Hepatocyte (in vitro differentiated cells): ENCODE measurements around the gene SCAMP2. TPM values are rescaled to one million over a fixed set of nuclear protein-coding genes. Genes with fewer than 3 reads are reported as not detected.

ENCODE experiments used
- DNase-seq: peaks from one replicate; pipeline ENCODE4 v3.0.0-alpha.2; 2016; ENCODE audit warnings: low spot score
- H2AFZ ChIP-seq: fragments of 200-600 bp; sonication (generic); 2 replicates; pipeline ENCODE4 v1.6.0; 2016; ENCODE audit warnings: antibody characterized with exemption, mild to moderate bottlenecking
- H3K27ac ChIP-seq: fragments of 200-600 bp; sonication (generic); 2 replicates; pipeline ENCODE4 v1.5.1; 2016; ENCODE audit warnings: mild to moderate bottlenecking
- H3K27me3 ChIP-seq: fragments of 200-600 bp; sonication (generic); 2 replicates; pipeline ENCODE4 v1.6.1; 2016
- H3K36me3 ChIP-seq: fragments of 200-600 bp; sonication (generic); replicated peaks from 2 replicates; pipeline ENCODE4 v1.5.1; 2016; ENCODE audit warnings: low read depth; ENCODE audit not compliant: insufficient read depth
- H3K4me1 ChIP-seq: fragments of 200-600 bp; sonication (generic); 2 replicates; pipeline ENCODE4 v1.5.1; 2016; ENCODE audit warnings: mild to moderate bottlenecking, moderate library complexity; ENCODE audit not compliant: insufficient read depth
- H3K4me2 ChIP-seq: fragments of 200-600 bp; sonication (generic); 2 replicates; pipeline ENCODE4 v1.6.0; 2016
- H3K4me3 ChIP-seq: fragments of 200-600 bp; sonication (generic); 2 replicates; pipeline ENCODE4 v1.5.1; 2016; ENCODE audit warnings: mild to moderate bottlenecking
- H3K79me2 ChIP-seq: fragments of 200-600 bp; sonication (generic); 2 replicates; pipeline ENCODE4 v1.6.0; 2017; ENCODE audit warnings: mild to moderate bottlenecking
- H3K9me2 ChIP-seq: fragments of 200-600 bp; sonication (generic); replicated peaks from 2 replicates; pipeline ENCODE4 v1.6.0; 2017; ENCODE audit warnings: mild to moderate bottlenecking; ENCODE audit not compliant: insufficient read depth
- H3K9me3 ChIP-seq: fragments of 200-600 bp; sonication (generic); 2 replicates; pipeline ENCODE4 v1.5.1; 2016; ENCODE audit warnings: low read depth, mild to moderate bottlenecking
- H4K20me1 ChIP-seq: fragments of 200-600 bp; sonication (generic); 2 replicates; pipeline ENCODE4 v1.6.0; 2016; ENCODE audit warnings: mild to moderate bottlenecking; ENCODE audit not compliant: insufficient read depth, poor library complexity, severe bottlenecking
- EZH2 ChIP-seq: fragments of 200-600 bp; sonication (generic); IDR thresholded peaks from 2 replicates; pipeline ENCODE4 v1.6.1; 2016; ENCODE audit warnings: antibody characterized with exemption, mild to moderate bottlenecking, borderline replicate concordance
- EZH2phosphoT487 ChIP-seq: fragments of 200-600 bp; sonication (generic); IDR thresholded peaks from one replicate; pipeline ENCODE4 v1.6.1; 2018; ENCODE audit warnings: antibody characterized with exemption, mild to moderate bottlenecking, low read depth, moderate library complexity; ENCODE audit not compliant: unreplicated experiment, severe bottlenecking
- WGBS: methylation state at CpG from one replicate; pipeline ENCODE4 v1.1.6; 2016; ENCODE audit warnings: low lambda C conversion rate; ENCODE audit errors: missing lambda C conversion rate; 5-methylcytosine and 5-hydroxymethylcytosine counted together
- polyA plus RNA-seq: library from polyadenylated mRNA; unstranded; fragments of >200 nt; fragmentation: Nextera tagmentation; extraction: Ambion mirVana; gene quantifications from 2 replicates; pipeline ENCODE4 v1.2.1, GENCODE V29; 2016
- total RNA-seq: library from RNA; depleted of rRNA; stranded (reverse); fragments of >200 nt; gene quantifications from 2 replicates; pipeline ENCODE4 v1.2.3, GENCODE V29; 2014
- TF ChIP-seq, protein P1 (sequence below): fragments of 200-600 bp; sonication (generic); IDR thresholded peaks from 2 replicates; pipeline ENCODE4 v1.5.1; 2016; ENCODE audit warnings: antibody characterized with exemption, mild to moderate bottlenecking; ENCODE audit not compliant: poor library complexity

The SCAMP2 gene
- total and polyA plus RNA-seq, 2 experiments from 2014 or later = 64.0 to 130 TPM

DNA sequence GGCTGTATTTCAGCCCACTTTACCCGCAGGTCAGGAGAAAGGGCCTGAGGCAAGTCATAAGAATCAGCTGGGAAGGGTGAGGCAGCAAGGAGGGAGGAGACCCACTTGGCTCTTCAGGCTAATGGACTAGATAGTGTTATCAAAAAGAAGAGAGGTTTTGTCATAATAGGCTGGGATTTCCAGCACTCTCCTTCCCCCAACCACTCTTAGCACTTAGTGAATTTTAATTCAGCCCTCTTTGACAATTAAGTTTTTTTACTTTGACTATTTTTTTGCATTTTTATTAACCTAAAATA lies 17.4 kb upstream of the SCAMP2 start:
- H3K4me3 ChIP-seq = peak overlapping the region; percentile 82
- WGBS = 0% methylated on average over 1 of the region's 1 CpG

DNA sequence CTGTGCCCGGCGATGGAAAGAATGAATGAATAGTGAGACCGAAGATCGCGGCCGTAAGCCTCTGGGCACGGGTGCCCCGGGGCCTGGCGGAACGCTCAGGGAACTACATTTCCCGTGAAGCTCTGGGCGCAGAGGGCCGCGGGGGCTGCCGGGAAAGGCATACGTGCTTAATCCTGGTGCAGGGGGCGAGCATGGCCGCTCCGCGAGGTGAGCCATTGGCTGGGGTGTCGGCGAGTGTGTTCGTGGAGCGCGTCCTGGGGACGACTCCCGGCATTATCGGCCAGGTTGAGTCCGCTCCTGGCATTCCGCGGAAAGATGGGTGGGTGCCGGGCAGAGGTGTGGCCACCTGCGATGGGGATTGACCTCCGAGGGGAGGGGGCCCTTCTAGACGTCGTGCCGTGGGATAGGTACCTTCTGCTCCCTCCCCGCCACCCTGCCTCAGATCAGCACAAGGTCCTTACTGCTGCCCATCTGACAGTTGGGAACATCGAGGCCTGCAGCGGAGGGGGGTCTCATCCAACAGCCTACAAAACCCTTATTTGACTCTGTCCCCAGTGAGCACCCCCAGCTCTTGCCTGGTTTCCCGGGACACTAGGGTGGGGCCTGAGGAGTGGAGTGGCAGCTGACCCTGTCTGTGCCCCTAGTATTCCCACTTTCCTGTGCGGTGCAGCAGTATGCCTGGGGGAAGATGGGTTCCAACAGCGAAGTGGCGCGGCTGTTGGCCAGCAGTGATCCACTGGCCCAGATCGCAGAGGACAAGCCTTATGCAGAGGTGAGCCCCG lies 16.9 kb upstream of the SCAMP2 start, which contains the start of gene MPI:
TSS of gene MPI (plus strand) at position 160 of the 782 bp plus-strand sequence. CDS start at position 192, 32 bp downstream.
- no peaks in the 10 kb centered on the region for H3K9me3 ChIP-seq
- peaks cover 9% of the 10 kb centered on the region for H3K4me1 ChIP-seq
- no peaks in the 10 kb centered on the region for H3K9me2 ChIP-seq
- H3K79me2 ChIP-seq = peaks cover 6% of the 10 kb centered on the region
- peak within 1 kb of the TSS; percentile 56 for H3K27ac ChIP-seq
- peak within 1 kb of the TSS; percentile 92 for H3K4me2 ChIP-seq
- peak; percentile 90 for DNase-seq
- H3K27me3 ChIP-seq = no peaks in the 10 kb centered on the region
- H4K20me1 ChIP-seq = no peaks in the 10 kb centered on the region
- H3K36me3 ChIP-seq = no peaks in the 10 kb centered on the region
- TF ChIP-seq EZH2 (no peak), EZH2phosphoT487 (no peak)
- TF ChIP-seq, protein P1, sequence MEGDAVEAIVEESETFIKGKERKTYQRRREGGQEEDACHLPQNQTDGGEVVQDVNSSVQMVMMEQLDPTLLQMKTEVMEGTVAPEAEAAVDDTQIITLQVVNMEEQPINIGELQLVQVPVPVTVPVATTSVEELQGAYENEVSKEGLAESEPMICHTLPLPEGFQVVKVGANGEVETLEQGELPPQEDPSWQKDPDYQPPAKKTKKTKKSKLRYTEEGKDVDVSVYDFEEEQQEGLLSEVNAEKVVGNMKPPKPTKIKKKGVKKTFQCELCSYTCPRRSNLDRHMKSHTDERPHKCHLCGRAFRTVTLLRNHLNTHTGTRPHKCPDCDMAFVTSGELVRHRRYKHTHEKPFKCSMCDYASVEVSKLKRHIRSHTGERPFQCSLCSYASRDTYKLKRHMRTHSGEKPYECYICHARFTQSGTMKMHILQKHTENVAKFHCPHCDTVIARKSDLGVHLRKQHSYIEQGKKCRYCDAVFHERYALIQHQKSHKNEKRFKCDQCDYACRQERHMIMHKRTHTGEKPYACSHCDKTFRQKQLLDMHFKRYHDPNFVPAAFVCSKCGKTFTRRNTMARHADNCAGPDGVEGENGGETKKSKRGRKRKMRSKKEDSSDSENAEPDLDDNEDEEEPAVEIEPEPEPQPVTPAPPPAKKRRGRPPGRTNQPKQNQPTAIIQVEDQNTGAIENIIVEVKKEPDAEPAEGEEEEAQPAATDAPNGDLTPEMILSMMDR = no peak
- WGBS = 3% methylated on average over 47 of the region's 47 CpGs
- peak within 1 kb of the TSS; percentile 82 for H3K4me3 ChIP-seq
- peak within 1 kb of the TSS; percentile 99 for H2AFZ ChIP-seq

More for the DNA sequence above, 17.4 kb upstream of the SCAMP2 start:
- no peaks in the 10 kb centered on the region for H3K9me2 ChIP-seq
- DNase-seq = no peak
- H3K27ac ChIP-seq = peak overlapping the region; percentile 56
- H3K79me2 ChIP-seq = peaks cover 6% of the 10 kb centered on the region
- H4K20me1 ChIP-seq = no peaks in the 10 kb centered on the region
- H3K4me1 ChIP-seq = peaks cover 9% of the 10 kb centered on the region
- H3K36me3 ChIP-seq = no peaks in the 10 kb centered on the region
- no peaks in the 10 kb centered on the region for H3K27me3 ChIP-seq
- no peaks in the 10 kb centered on the region for H3K9me3 ChIP-seq
- peak overlapping the region; percentile 99 for H2AFZ ChIP-seq
- TF ChIP-seq EZH2 (no peak), EZH2phosphoT487 (no peak)
- TF ChIP-seq, protein P1 = no peak
- H3K4me2 ChIP-seq = peak overlapping the region; percentile 92

DNA sequence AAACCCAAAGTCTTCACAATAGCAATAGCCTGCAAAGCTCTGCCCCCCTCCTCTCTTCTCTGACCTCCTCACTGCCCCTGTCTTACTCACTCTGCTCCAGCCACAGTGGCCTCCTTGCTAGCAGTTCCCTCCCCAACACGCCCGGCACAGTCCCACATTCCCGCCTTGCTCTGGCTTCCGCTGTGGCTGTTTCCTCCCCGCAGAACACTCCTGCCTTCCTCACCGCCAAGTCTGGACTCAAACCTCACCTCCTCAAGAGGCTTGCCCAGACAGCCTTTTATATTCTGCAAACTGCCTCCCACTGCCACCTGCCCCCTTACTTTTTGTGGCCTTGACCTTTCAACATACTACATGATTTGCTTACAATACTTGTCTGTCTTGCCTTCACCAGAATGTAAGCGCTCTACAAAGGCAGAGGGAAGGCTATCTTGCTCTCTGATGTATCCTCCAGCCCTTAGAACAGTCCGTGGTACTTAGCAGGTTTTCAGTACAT lies 16.3 kb upstream of the SCAMP2 start:
- TF ChIP-seq, protein P1 = no peak
- TF ChIP-seq EZH2 (no peak), EZH2phosphoT487 (no peak)
- H3K79me2 ChIP-seq = peaks cover 6% of the 10 kb centered on the region
- peaks cover 9% of the 10 kb centered on the region for H3K4me1 ChIP-seq
- WGBS = 41% methylated on average over 8 of the region's 8 CpGs
- peak overlapping the region; percentile 99 for H2AFZ ChIP-seq
- no peaks in the 10 kb centered on the region for H3K9me3 ChIP-seq
- H3K4me3 ChIP-seq = peak overlapping the region; percentile 82
- DNase-seq = no peak
- peak overlapping the region; percentile 92 for H3K4me2 ChIP-seq
- no peaks in the 10 kb centered on the region for H3K9me2 ChIP-seq
- peak overlapping the region; percentile 47 for H3K27ac ChIP-seq
- H3K27me3 ChIP-seq = no peaks in the 10 kb centered on the region
- no peaks in the 10 kb centered on the region for H3K36me3 ChIP-seq
- H4K20me1 ChIP-seq = no peaks in the 10 kb centered on the region
